ENCODE data around the gene JCAD. TPM values are rescaled to one million over a fixed set of nuclear protein-coding genes. Genes with fewer than 3 reads are reported as not detected.

Gene JCAD
- total and polyA plus RNA-seq, 10 of the 15 experiments (the other 5 are each of a cell fraction or from before 2014, with no cell fraction given): 0.28 TPM; not detected in 9

GRCh38 chr10:30022590-30022989, 36.8 kb downstream of the JCAD start:
- Histone ChIP-seq H3K4me3 (no peak overlapping the region), H3K9ac (ENCODE audit: control insufficient read depth, insufficient read depth, low read length) (no peak overlapping the region), H3K9me3 (replicated peaks; ENCODE audit: control insufficient read depth, insufficient read depth, low read length) (no peaks in the 10 kb centered on the region), H3K4me2 (ENCODE audit: control insufficient read depth, insufficient read depth) (no peak overlapping the region), H3K27me3 (replicated peaks in 1 of 2; ENCODE audit: control insufficient read depth in 2 of 2, insufficient read depth in 2 of 2, low read length in 1 of 2) (no peaks in the 10 kb centered on the region), H3K79me2 (ENCODE audit: control insufficient read depth, insufficient read depth, low read length) (no peaks in the 10 kb centered on the region), H3K27ac (ENCODE audit: control insufficient read depth, insufficient read depth) (no peak overlapping the region), H3K4me1 (ENCODE audit: control insufficient read depth, insufficient read depth, low read length) (peaks cover 10% of the 10 kb centered on the region), H3K36me3 (ENCODE audit: control insufficient read depth in 2 of 2, insufficient read depth in 2 of 2, low read length in 1 of 2) (no peaks in the 10 kb centered on the region), H2AFZ (ENCODE audit: control insufficient read depth, low read depth, low read length) (no peak overlapping the region), H4K20me1 (ENCODE audit: control insufficient read depth, insufficient read depth) (no peaks in the 10 kb centered on the region)
- ChIA-PET RAD21 (ENCODE audit: unreplicated experiment) (no interaction called here), POLR2A (interaction anchor here (0.6 kb wide), 1 partner anchor 406 kb away, joined by 5 read pairs; no protein-coding TSS in a partner anchor), CTCF (no interaction called here), SMC1A (ENCODE audit: uncharacterized antibody, unreplicated experiment) (no interaction called here)
- no peak for FAIRE-seq
- in situ Hi-C loops (cut with MboI): loop anchor here (25.0 kb wide), 1 partner anchor 215 kb away; no protein-coding TSS in a partner anchor
- no TSS peak for BruUV-seq (replicated peaks)
- no peak for DNase-seq (ENCODE audit: low read depth, low spot score)
- WGBS (ENCODE audit: insufficient coverage, insufficient replicate concordance, low lambda C conversion rate, missing lambda C conversion rate): 54% methylated on average over 6 of the region's 6 CpGs
- TF ChIP-seq ATF7 (IDR thresholded peaks at IDR 0.05; ENCODE audit: low read depth): 0 out of 2 replicates have a peak, but pooled peaks have one; percentile 16
- TF ChIP-seq MEF2B (IDR thresholded peaks at IDR 0.05; ENCODE audit: partially characterized antibody, poor library complexity, severe bottlenecking): no peak
- no peak for ATAC-seq
- intact Hi-C loops (cut with micrococcal nuclease; ENCODE audit: unreplicated experiment): no loop called here

GRCh38 chr10:30019468-30019867, 39.9 kb downstream of the JCAD start:
- RAD21 ChIA-PET (ENCODE audit: unreplicated experiment): no interaction called here
- TF ChIP-seq MEF2B (IDR thresholded peaks at IDR 0.05; ENCODE audit: partially characterized antibody, poor library complexity, severe bottlenecking) (no peak), ZNF622 (IDR thresholded peaks at IDR 0.05) (no peak), POLR2A (IDR thresholded peaks at IDR 0.05; ENCODE audit: low read depth, low read length) (no peak), ZNF217 (IDR thresholded peaks at IDR 0.05) (no peak), USF1 (IDR thresholded peaks at IDR 0.05; ENCODE audit: borderline replicate concordance, extremely low read length, insufficient read depth, low read depth, low read length) (no peak), HDAC2 (IDR thresholded peaks at IDR 0.05) (no peak), EED (IDR thresholded peaks at IDR 0.05; ENCODE audit: low read depth) (no peak), NKRF (conservative IDR thresholded peaks at IDR 0.05) (no peak), ZSCAN29 (IDR thresholded peaks at IDR 0.05) (no peak)
- TF ChIP-seq, protein P1, sequence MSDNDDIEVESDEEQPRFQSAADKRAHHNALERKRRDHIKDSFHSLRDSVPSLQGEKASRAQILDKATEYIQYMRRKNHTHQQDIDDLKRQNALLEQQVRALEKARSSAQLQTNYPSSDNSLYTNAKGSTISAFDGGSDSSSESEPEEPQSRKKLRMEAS (IDR thresholded peaks at IDR 0.05; ENCODE audit: low read depth, low read length): no peak
- TF ChIP-seq, protein P2, sequence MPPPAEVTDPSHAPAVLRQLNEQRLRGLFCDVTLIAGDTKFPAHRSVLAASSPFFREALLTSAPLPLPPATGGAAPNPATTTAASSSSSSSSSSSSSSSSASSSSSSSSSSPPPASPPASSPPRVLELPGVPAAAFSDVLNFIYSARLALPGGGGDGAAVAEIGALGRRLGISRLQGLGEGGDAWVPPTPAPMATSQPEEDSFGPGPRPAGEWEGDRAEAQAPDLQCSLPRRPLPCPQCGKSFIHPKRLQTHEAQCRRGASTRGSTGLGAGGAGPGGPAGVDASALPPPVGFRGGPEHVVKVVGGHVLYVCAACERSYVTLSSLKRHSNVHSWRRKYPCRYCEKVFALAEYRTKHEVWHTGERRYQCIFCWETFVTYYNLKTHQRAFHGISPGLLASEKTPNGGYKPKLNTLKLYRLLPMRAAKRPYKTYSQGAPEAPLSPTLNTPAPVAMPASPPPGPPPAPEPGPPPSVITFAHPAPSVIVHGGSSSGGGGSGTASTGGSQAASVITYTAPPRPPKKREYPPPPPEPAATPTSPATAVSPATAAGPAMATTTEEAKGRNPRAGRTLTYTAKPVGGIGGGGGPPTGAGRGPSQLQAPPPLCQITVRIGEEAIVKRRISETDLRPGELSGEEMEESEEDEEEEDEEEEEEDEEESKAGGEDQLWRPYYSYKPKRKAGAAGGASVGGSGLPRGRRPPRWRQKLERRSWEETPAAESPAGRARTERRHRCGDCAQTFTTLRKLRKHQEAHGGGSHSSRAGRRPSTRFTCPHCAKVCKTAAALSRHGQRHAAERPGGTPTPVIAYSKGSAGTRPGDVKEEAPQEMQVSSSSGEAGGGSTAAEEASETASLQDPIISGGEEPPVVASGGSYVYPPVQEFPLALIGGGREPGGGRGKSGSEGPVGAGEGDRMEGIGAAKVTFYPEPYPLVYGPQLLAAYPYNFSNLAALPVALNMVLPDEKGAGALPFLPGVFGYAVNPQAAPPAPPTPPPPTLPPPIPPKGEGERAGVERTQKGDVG (CRISPR knock-in tag; IDR thresholded peaks at IDR 0.05): no peak

More at GRCh38 chr10:30019468-30019867, 39.9 kb downstream of the JCAD start:
- H3K36me3 ChIP-seq (ENCODE audit: control insufficient read depth in 2 of 2, insufficient read depth in 2 of 2, low read length in 1 of 2): no peaks in the 10 kb centered on the region
- H3K4me1 ChIP-seq (ENCODE audit: control insufficient read depth, insufficient read depth, low read length): no peaks in the 10 kb centered on the region
- H3K4me2 ChIP-seq (ENCODE audit: control insufficient read depth, insufficient read depth): no peak overlapping the region
- ATAC-seq (no peak), FAIRE-seq (no peak), DNase-seq (ENCODE audit: low read depth, low spot score) (no peak)
- H3K9ac ChIP-seq (ENCODE audit: control insufficient read depth, insufficient read depth, low read length): no peak overlapping the region
- no peak overlapping the region for H3K4me3 ChIP-seq
- H3K79me2 ChIP-seq (ENCODE audit: control insufficient read depth, insufficient read depth, low read length): no peaks in the 10 kb centered on the region
- intact Hi-C loops (cut with micrococcal nuclease; ENCODE audit: unreplicated experiment): no loop called here
- SMC1A ChIA-PET (ENCODE audit: uncharacterized antibody, unreplicated experiment): interaction anchor here (0.6 kb wide), 1 partner anchor 355 kb away, joined by 3 read pairs; no protein-coding TSS in a partner anchor
- CTCF ChIA-PET: interaction anchor here (0.9 kb wide), 1 partner anchor 23 kb away, joined by 3 read pairs; no protein-coding TSS in a partner anchor
- H4K20me1 ChIP-seq (ENCODE audit: control insufficient read depth, insufficient read depth): no peaks in the 10 kb centered on the region
- H3K27ac ChIP-seq (ENCODE audit: control insufficient read depth, insufficient read depth): no peak overlapping the region
- no peaks in the 10 kb centered on the region for H3K27me3 ChIP-seq (replicated peaks in 1 of 2; ENCODE audit: control insufficient read depth in 2 of 2, insufficient read depth in 2 of 2, low read length in 1 of 2)
- in situ Hi-C loops (cut with MboI): loop anchor here (25.0 kb wide), 1 partner anchor 218 kb away; no protein-coding TSS in a partner anchor
- POLR2A ChIA-PET: no interaction called here
- H2AFZ ChIP-seq (ENCODE audit: control insufficient read depth, low read depth, low read length): no peak overlapping the region
- no peaks in the 10 kb centered on the region for H3K9me3 ChIP-seq (replicated peaks; ENCODE audit: control insufficient read depth, insufficient read depth, low read length)
- no TSS peak for BruUV-seq (replicated peaks)

Data from GM12878 (cell line).